Medulla oblongata (tissue), 1 donor: ENCODE data around the gene GPR151.

Source experiments
- DNase-seq: peaks from one replicate; pipeline ENCODE4 v3.0.0-alpha.2; 2015; ENCODE audit errors: extremely low spot score

The GPR151 gene

GRCh38 chr5:146520731-146521130 is 4.7 kb upstream of the GPR151 start:
- DNase-seq = no peak

- no peak for DNase-seq
Observed at GRCh38 chr5:146519554-146519953, 3.6 kb upstream of the GPR151 start.

GRCh38 chr5:146515473-146516150 is 378 bp downstream of the GPR151 start:
- no peak for DNase-seq

GRCh38 chr5:146514575-146514974 is 1.4 kb downstream of the GPR151 start:
- no peak for DNase-seq

- no peak for DNase-seq
Observed at GRCh38 chr5:146513462-146513861, 2.5 kb downstream of the GPR151 start.

GRCh38 chr5:146510559-146511125 is 5.3 kb downstream of the GPR151 start:
- no peak for DNase-seq

- DNase-seq = no peak
Observed at GRCh38 chr5:146507428-146507827, 8.6 kb downstream of the GPR151 start.

- no peak for DNase-seq
Observed at GRCh38 chr5:146499680-146500079, 16.3 kb downstream of the GPR151 start.

GRCh38 chr5:146494656-146495055 is 21.3 kb downstream of the GPR151 start:
- no peak for DNase-seq

GRCh38 chr5:146490089-146490843 is 25.7 kb downstream of the GPR151 start:
- DNase-seq = no peak

- no peak for DNase-seq
Observed at GRCh38 chr5:146484714-146485391, 31.1 kb downstream of the GPR151 start.

GRCh38 chr5:146482775-146483174 is 33.2 kb downstream of the GPR151 start:
- DNase-seq = no peak

GRCh38 chr5:146475906-146476305 is 40.1 kb downstream of the GPR151 start:
- DNase-seq = no peak

GRCh38 chr5:146475190-146475780 is 40.7 kb downstream of the GPR151 start:
- no peak for DNase-seq

GRCh38 chr5:146474065-146474464 is 41.9 kb downstream of the GPR151 start:
- no peak for DNase-seq

GRCh38 chr5:146467760-146468159 is 48.2 kb downstream of the GPR151 start:
- no peak for DNase-seq

GRCh38 chr5:146466521-146467349 is 49.3 kb downstream of the GPR151 start:
- DNase-seq = peak; percentile 26

GRCh38 chr5:146463446-146463845 is 52.5 kb downstream of the GPR151 start:
- no peak for DNase-seq
